ENCODE measurements around the gene KCND3.

Gene KCND3

GRCh38 chr1:111988743-111989453, 570 bp downstream of the KCND3 start:
- no peak for DNase-seq (ENCODE audit: low read depth in 2 of 2)

- DNase-seq (ENCODE audit: low read depth in 2 of 2), result no peak
Measured at GRCh38 chr1:111988377-111988742, 1.1 kb downstream of the KCND3 start.

- DNase-seq (ENCODE audit: low read depth in 2 of 2), result no peak
Measured at GRCh38 chr1:111987502-111987901, 2.0 kb downstream of the KCND3 start.

GRCh38 chr1:111983500-111983899, 6.0 kb downstream of the KCND3 start:
- DNase-seq (ENCODE audit: low read depth in 2 of 2), result no peak

GRCh38 chr1:111982428-111982827, 7.0 kb downstream of the KCND3 start:
- DNase-seq (ENCODE audit: low read depth in 2 of 2), result no peak

- no peak for DNase-seq (ENCODE audit: low read depth in 2 of 2)
Measured at GRCh38 chr1:111981871-111982270, 7.6 kb downstream of the KCND3 start.

- DNase-seq (ENCODE audit: low read depth in 2 of 2), result no peak
Measured at GRCh38 chr1:111981090-111981489, 8.4 kb downstream of the KCND3 start.

- no peak for DNase-seq (ENCODE audit: low read depth in 2 of 2)
Measured at GRCh38 chr1:111980686-111981085, 8.8 kb downstream of the KCND3 start.

- DNase-seq (ENCODE audit: low read depth in 2 of 2), result no peak
Measured at GRCh38 chr1:111978695-111979094, 10.8 kb downstream of the KCND3 start.

- no peak for DNase-seq (ENCODE audit: low read depth in 2 of 2)
Measured at GRCh38 chr1:111977378-111977777, 12.1 kb downstream of the KCND3 start.

- DNase-seq (ENCODE audit: low read depth in 2 of 2), result no peak
Measured at GRCh38 chr1:111976842-111977241, 12.6 kb downstream of the KCND3 start.

- no peak for DNase-seq (ENCODE audit: low read depth in 2 of 2)
Measured at GRCh38 chr1:111976332-111976731, 13.1 kb downstream of the KCND3 start.

GRCh38 chr1:111973150-111973790, 16.2 kb downstream of the KCND3 start:
- no peak for DNase-seq (ENCODE audit: low read depth in 2 of 2)

- no peak for DNase-seq (ENCODE audit: low read depth in 2 of 2)
Measured at GRCh38 chr1:111971396-111971795, 18.1 kb downstream of the KCND3 start.

GRCh38 chr1:111968511-111968910, 21.0 kb downstream of the KCND3 start:
- no peak for DNase-seq (ENCODE audit: low read depth in 2 of 2)

GRCh38 chr1:111967886-111968285, 21.6 kb downstream of the KCND3 start:
- no peak for DNase-seq (ENCODE audit: low read depth in 2 of 2)

- no peak for DNase-seq (ENCODE audit: low read depth in 2 of 2)
Measured at GRCh38 chr1:111967067-111967690, 22.3 kb downstream of the KCND3 start.

GRCh38 chr1:111965781-111966443, 23.6 kb downstream of the KCND3 start:
- no peak for DNase-seq (ENCODE audit: low read depth in 2 of 2)

GRCh38 chr1:111963985-111964738, 25.3 kb downstream of the KCND3 start:
- no peak for DNase-seq (ENCODE audit: low read depth in 2 of 2)

- no peak for DNase-seq (ENCODE audit: low read depth in 2 of 2)
Measured at GRCh38 chr1:111961773-111962565, 27.5 kb downstream of the KCND3 start.

- DNase-seq (ENCODE audit: low read depth in 2 of 2), result no peak
Measured at GRCh38 chr1:111961016-111961415, 28.5 kb downstream of the KCND3 start.
